HEK293T (cell line): ENCODE measurements around the gene VSIR.

Experiments used
- CTCF ChIA-PET: fragments of 350-600 bp; formaldehyde crosslinking; extraction: SDS; loops from one replicate; lab custom pipeline; 2021; ENCODE audit warnings: antibody characterized with exemption, inconsistent platforms; lab: Yijun Ruan, JAX
- POLR2A ChIA-PET: fragments of 350-600 bp; formaldehyde crosslinking; extraction: SDS; loops from one replicate; lab custom pipeline; 2020; ENCODE audit warnings: antibody characterized with exemption, inconsistent platforms; lab: Yijun Ruan, JAX
- DNase-seq: peaks from one replicate; pipeline ENCODE4 v3.0.0; 2012; ENCODE audit warnings: mixed read lengths; ENCODE audit errors: extremely low spot score
- ARNT ChIP-seq: fragments of 450-650 bp; IDR thresholded peaks from 2 replicates; pipeline ENCODE4 v1.6.1; 2017; ENCODE audit warnings: mild to moderate bottlenecking
- BHLHE40 ChIP-seq: fragments of 450-650 bp; IDR thresholded peaks from 2 replicates; pipeline ENCODE4 v1.6.1; 2016; ENCODE audit warnings: mild to moderate bottlenecking, moderate library complexity, borderline replicate concordance
- CTBP1 ChIP-seq: fragments of 450-650 bp; IDR thresholded peaks from 2 replicates; pipeline ENCODE4 v1.6.1; 2016; ENCODE audit warnings: borderline replicate concordance
- ELF4 ChIP-seq: fragments of 450-650 bp; IDR thresholded peaks from 2 replicates; pipeline ENCODE4 v1.6.1; 2017; ENCODE audit warnings: antibody characterized with exemption
- FOXA1 ChIP-seq: fragments of 450-650 bp; IDR thresholded peaks from 2 replicates; pipeline ENCODE4 v1.6.1; 2016; ENCODE audit warnings: mild to moderate bottlenecking
- FOXK2 ChIP-seq: fragments of 450-650 bp; IDR thresholded peaks from 2 replicates; pipeline ENCODE4 v1.6.1; 2016; ENCODE audit warnings: mild to moderate bottlenecking
- FOXM1 ChIP-seq: fragments of 450-650 bp; IDR thresholded peaks from 2 replicates; pipeline ENCODE4 v1.6.1; 2017; ENCODE audit warnings: mild to moderate bottlenecking, borderline replicate concordance
- HDGF ChIP-seq: fragments of 450-650 bp; IDR thresholded peaks from 2 replicates; pipeline ENCODE4 v1.6.1; 2017; ENCODE audit warnings: antibody characterized with exemption, borderline replicate concordance
- L3MBTL2 ChIP-seq: fragments of 450-650 bp; conservative IDR thresholded peaks from 2 replicates; pipeline ENCODE4 v1.6.1; 2016; ENCODE audit warnings: mild to moderate bottlenecking
- LEF1 ChIP-seq: fragments of 450-650 bp; IDR thresholded peaks from 2 replicates; pipeline ENCODE4 v1.6.1; 2017; ENCODE audit warnings: mild to moderate bottlenecking, borderline replicate concordance
- NFRKB ChIP-seq: fragments of 450-650 bp; IDR thresholded peaks from 2 replicates; pipeline ENCODE4 v1.6.1; 2016; ENCODE audit warnings: mild to moderate bottlenecking, moderate library complexity
- SP1 ChIP-seq: fragments of 450-650 bp; IDR thresholded peaks from 2 replicates; pipeline ENCODE4 v1.6.1; 2017
- SUZ12 ChIP-seq: fragments of 450-650 bp; IDR thresholded peaks from 2 replicates; pipeline ENCODE4 v1.6.1; 2016; ENCODE audit warnings: mild to moderate bottlenecking
- TARDBP ChIP-seq: fragments of 450-650 bp; IDR thresholded peaks from 2 replicates; pipeline ENCODE4 v1.6.1; 2016
- ZNF384 ChIP-seq: fragments of 450-650 bp; IDR thresholded peaks from 2 replicates; pipeline ENCODE4 v1.6.1; 2016
- TF ChIP-seq, protein P1 (sequence below): fragments of 450-650 bp; IDR thresholded peaks from 2 replicates; pipeline ENCODE4 v1.6.1; 2016

Gene VSIR

DNA sequence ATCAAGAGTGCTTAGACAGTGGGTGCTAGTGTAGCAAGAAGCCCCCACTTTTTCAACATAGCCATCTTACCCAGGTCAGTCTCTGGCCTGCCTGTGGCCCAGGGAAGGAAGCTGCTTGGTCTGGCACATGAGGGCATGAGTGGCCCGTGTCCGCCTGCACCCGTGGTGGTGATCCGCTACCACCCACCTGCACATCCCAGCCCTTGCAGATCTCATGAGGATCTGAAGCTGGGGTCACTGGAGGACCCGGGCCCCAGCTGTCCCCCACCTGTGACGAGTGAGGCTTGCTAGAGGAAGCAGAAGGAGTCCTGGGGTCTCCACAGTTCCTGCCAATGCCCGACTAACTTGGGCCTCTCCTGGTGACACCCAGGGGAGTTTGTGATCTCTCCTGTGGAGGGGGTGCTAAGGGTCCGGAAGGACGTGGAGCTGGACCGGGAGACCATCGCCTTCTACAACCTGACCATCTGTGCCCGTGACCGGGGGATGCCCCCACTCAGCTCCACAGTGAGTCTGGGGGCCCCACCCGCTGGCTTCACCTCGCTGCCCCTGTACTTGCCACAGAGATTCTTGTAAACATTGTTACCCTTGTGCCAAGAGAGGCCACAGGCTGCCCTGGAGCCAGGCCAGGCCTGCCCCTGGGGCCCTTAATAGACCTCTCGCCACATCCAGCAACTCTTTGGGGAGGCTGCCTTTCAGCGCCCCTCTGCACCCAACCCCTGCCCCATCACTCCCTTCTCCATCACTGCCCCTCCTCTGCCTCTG lies 10.8 kb upstream of the VSIR start:
- ChIA-PET POLR2A (no interaction called here), CTCF (no interaction called here)
- no peak for DNase-seq
- TF ChIP-seq ARNT, result no peak
- TF ChIP-seq ZNF384, result no peak
- TF ChIP-seq BHLHE40, result no peak
- no peak for TF ChIP-seq SP1
- no peak for TF ChIP-seq SUZ12
- no peak for TF ChIP-seq FOXM1

DNA sequence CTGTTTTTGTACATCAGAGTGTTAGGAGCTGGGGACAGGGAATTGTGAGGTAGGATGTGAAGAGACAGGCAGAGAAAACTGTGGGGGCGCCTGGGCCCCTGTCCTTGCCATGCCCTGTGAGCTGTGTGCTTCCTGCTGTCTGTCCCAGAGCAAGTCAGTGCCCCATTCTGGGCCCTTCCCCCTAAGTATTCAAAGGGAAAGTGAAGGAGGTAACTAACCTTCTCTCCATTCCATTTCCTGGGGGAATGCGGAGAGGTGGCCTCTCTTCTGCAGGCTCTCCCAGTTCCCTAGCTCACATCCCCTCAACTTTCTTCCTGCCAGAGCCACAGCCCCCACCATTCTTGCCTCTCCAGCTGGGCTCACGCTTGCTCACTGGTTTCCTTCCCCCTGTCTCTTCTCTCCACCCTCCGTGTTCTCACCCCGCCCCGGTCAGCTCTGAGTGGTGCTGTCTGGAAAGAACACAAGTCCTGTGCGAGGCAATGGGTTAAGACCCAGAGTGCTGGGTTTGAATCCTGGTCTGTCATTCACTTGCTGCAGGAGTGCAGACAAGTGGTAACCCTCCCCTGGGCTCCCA lies 9.7 kb upstream of the VSIR start:
- ChIA-PET CTCF (interaction anchor here (2.0 kb wide), 1 partner anchor 10 kb away, joined by 4 read pairs; the partner anchor contains the start of gene VSIR), POLR2A (no interaction called here)
- TF ChIP-seq ARNT (no peak), L3MBTL2 (no peak), TARDBP (no peak), SUZ12 (no peak), FOXA1 (no peak), CTBP1 (no peak)
- no peak for DNase-seq

DNA sequence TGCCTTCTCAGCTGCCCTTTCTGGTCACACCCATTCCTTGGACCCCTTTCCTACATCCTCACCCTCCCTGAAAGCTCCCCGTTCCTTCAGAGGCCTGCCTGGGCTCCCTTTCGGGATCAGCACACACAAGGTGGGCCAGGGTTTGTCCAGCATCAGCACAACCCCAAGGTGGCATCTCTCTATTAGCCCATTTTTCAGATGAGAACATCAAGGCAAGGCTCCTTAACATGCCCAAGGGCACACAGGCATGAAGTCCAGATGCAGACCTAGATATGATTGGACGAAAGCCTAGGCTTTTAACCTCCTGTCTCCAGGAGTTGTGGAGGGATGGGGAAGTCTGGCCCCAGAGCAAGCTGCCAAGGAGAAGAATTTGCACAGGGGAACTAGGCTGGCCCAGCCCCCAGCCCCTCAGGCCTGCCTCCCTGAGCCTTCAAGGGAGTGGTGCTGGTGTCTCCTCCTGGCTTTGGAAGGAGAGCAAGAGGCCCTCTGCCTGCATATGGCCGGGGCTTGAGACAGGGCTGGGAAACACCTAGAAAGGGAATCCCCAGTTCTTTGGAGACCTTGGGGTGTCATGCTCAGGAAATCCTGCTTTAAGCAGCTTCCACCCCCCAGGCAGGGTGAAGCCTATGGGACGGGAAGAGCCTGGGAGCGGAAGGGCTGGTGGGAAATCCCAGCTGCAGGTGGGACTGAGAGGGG lies 9.0 kb upstream of the VSIR start:
- DNase-seq, result no peak
- ChIA-PET CTCF (interaction anchor here (2.0 kb wide), 1 partner anchor 10 kb away, joined by 4 read pairs; the partner anchor contains the start of gene VSIR), POLR2A (no interaction called here)
- TF ChIP-seq LEF1 (no peak), ZNF384 (no peak), SUZ12 (no peak), ELF4 (no peak), CTBP1 (no peak), FOXM1 (no peak), BHLHE40 (no peak), TARDBP (no peak), L3MBTL2 (no peak), NFRKB (no peak), ARNT (no peak), SP1 (no peak), HDGF (no peak), FOXK2 (no peak), FOXA1 (no peak)
- TF ChIP-seq, protein P1, sequence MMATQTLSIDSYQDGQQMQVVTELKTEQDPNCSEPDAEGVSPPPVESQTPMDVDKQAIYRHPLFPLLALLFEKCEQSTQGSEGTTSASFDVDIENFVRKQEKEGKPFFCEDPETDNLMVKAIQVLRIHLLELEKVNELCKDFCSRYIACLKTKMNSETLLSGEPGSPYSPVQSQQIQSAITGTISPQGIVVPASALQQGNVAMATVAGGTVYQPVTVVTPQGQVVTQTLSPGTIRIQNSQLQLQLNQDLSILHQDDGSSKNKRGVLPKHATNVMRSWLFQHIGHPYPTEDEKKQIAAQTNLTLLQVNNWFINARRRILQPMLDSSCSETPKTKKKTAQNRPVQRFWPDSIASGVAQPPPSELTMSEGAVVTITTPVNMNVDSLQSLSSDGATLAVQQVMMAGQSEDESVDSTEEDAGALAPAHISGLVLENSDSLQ, result no peak

DNA sequence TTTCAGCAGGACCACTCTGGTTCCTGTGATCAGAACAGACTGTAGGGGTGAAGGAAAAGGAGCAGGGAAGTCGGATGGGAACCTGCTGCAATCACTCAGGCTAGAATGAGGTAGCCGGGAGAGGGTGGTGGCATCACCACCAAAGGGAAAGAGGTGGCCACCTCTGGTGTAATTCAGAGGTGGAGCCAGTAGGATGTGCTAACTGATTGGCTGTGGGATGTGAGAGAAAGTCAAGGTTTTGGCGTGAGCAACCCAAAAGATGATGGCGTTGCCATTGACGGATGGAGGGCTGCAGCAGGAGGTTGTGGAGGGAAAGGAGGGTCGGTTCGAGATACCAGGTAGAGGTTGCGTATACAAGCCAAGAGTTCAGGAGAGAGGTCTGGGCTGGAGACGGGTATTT lies 7.4 kb upstream of the VSIR start:
- CTCF ChIA-PET, result no interaction called here
- DNase-seq, result no peak
- TF ChIP-seq L3MBTL2 (no peak), LEF1 (no peak), SUZ12 (no peak), FOXA1 (no peak), ELF4 (no peak), FOXK2 (no peak), SP1 (no peak), CTBP1 (no peak), FOXM1 (no peak), TARDBP (no peak), HDGF (no peak), ARNT (no peak), NFRKB (no peak), BHLHE40 (no peak), ZNF384 (no peak)
- TF ChIP-seq, protein P1, result no peak
- POLR2A ChIA-PET, result no interaction called here

DNA sequence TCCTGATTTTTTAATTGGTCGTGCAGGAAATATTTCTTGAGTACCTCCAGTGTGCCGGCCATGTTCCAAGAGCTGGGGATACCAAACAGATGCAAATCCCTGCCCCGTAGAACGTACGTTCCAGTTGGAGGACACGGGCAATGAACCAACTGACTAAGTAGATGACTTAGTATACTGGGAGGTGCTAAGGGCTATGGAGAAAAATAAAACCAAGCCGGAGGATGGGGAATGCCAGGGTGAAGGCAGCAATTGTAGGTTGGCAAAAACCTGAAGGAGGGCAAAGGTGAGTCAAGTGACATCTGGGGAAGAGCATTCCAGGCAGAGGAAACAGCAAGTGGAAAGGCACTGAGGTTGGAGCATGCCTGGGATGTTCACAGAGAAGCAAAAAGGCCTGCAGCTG lies 6.8 kb upstream of the VSIR start:
- no peak for TF ChIP-seq TARDBP
- no peak for TF ChIP-seq SUZ12
- no peak for TF ChIP-seq ELF4
- TF ChIP-seq HDGF, result no peak
- no peak for TF ChIP-seq FOXM1
- TF ChIP-seq SP1, result no peak
- TF ChIP-seq ZNF384, result no peak
- TF ChIP-seq CTBP1, result no peak
- no peak for TF ChIP-seq LEF1
- TF ChIP-seq NFRKB, result no peak
- no peak for TF ChIP-seq FOXA1
- POLR2A ChIA-PET, result no interaction called here
- CTCF ChIA-PET, result no interaction called here
- no peak for DNase-seq

DNA sequence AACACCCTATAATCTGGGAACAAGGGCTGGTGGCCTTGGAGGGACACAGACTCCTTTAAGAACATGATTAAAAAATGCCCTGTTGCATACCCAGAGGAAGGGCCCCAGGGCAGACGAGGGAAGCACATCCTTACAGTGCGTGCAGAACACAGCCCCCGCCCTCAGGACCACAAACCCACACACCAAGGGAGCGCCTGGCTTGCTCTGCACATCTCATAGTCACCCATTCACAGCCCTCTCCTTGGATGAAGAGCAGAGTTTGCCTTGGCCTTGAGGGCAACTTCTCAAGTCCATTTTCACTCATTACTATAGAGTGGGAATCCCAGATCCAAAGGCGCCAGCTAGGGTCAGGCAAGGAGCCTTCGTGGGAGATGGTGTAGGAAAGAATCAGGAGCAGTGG lies 6.3 kb upstream of the VSIR start:
- ChIA-PET CTCF (no interaction called here), POLR2A (no interaction called here)
- DNase-seq, result no peak
- TF ChIP-seq SUZ12 (no peak), NFRKB (no peak), HDGF (no peak), FOXA1 (no peak), LEF1 (no peak), L3MBTL2 (no peak), ELF4 (no peak), ARNT (no peak), FOXK2 (no peak), TARDBP (no peak), ZNF384 (no peak), BHLHE40 (no peak), SP1 (no peak), CTBP1 (no peak), FOXM1 (no peak)
- TF ChIP-seq, protein P1, result no peak
